Stimulated activated memory B cell treated with anti-CD40 and anti-IgM and Interleukin-4, amounts not matched to agents 10 μg/mL and 1 μg/mL and 100 μg/mL, for 72 hours (primary cell): ENCODE measurements around the gene MPI.
A peak's percentile ranks its signal among the peaks of the same experiment; 100 is the strongest.

Experiments
- ATAC-seq: fragments of 150-1000 bp; cut with Tn5 transposase; 2 replicates; pipeline ENCODE4 v1.10.0; 2021
- H3K27ac Mint-ChIP-seq: one replicate; pipeline ENCODE4 v1.8.0; 2022; ENCODE audit warnings: mild to moderate bottlenecking, mixed read lengths
- H3K27me3 Mint-ChIP-seq: one replicate; pipeline ENCODE4 v1.8.0; 2022; ENCODE audit warnings: mixed read lengths
- H3K36me3 Mint-ChIP-seq: one replicate; pipeline ENCODE4 v1.8.0; 2022; ENCODE audit warnings: mixed read lengths
- H3K4me1 Mint-ChIP-seq: one replicate; pipeline ENCODE4 v1.8.0; 2022; ENCODE audit warnings: mixed read lengths
- H3K4me3 Mint-ChIP-seq: one replicate; pipeline ENCODE4 v1.8.0; 2022; ENCODE audit warnings: mild to moderate bottlenecking, moderate library complexity, mixed read lengths
- H3K9me3 Mint-ChIP-seq: one replicate; pipeline ENCODE4 v1.8.0; 2022; ENCODE audit warnings: mixed read lengths

Gene MPI

GRCh38 chr15:74855857-74856256 is 34.0 kb upstream of the MPI start:
- H3K9me3 Mint-ChIP-seq, result no peaks in the 10 kb centered on the region
- peak overlapping the region; percentile 92 for H3K27ac Mint-ChIP-seq

GRCh38 chr15:74856537-74856936 is 33.3 kb upstream of the MPI start:
- ATAC-seq, result no peak
- Mint-ChIP-seq H3K9me3 (no peaks in the 10 kb centered on the region), H3K27me3 (no peaks in the 10 kb centered on the region), H3K36me3 (peaks cover 23% of the 10 kb centered on the region), H3K4me3 (peak overlapping the region; percentile 49), H3K27ac (peak overlapping the region; percentile 92), H3K4me1 (peaks cover 61% of the 10 kb centered on the region)

More at GRCh38 chr15:74855857-74856256, 34.0 kb upstream of the MPI start:
- Mint-ChIP-seq H3K4me3 (peak overlapping the region; percentile 55), H3K36me3 (peaks cover 30% of the 10 kb centered on the region), H3K27me3 (no peaks in the 10 kb centered on the region), H3K4me1 (peaks cover 61% of the 10 kb centered on the region)
- no peak for ATAC-seq

- Mint-ChIP-seq H3K27me3 (no peaks in the 10 kb centered on the region), H3K4me1 (peaks cover 61% of the 10 kb centered on the region), H3K4me3 (peak overlapping the region; percentile 49), H3K36me3 (peaks cover 17% of the 10 kb centered on the region), H3K27ac (peak overlapping the region; percentile 92), H3K9me3 (no peaks in the 10 kb centered on the region)
- ATAC-seq, result peak; percentile 93
Measured at GRCh38 chr15:74857082-74857655, 32.7 kb upstream of the MPI start.

- Mint-ChIP-seq H3K27me3 (no peaks in the 10 kb centered on the region), H3K27ac (peak overlapping the region; percentile 92), H3K4me3 (peak overlapping the region; percentile 46), H3K4me1 (peaks cover 61% of the 10 kb centered on the region), H3K36me3 (peaks cover 13% of the 10 kb centered on the region), H3K9me3 (no peaks in the 10 kb centered on the region)
- peak; percentile 89 for ATAC-seq
Measured at GRCh38 chr15:74857671-74858368, 32.0 kb upstream of the MPI start.

GRCh38 chr15:74858369-74858740 is 31.5 kb upstream of the MPI start:
- ATAC-seq, result no peak
- no peaks in the 10 kb centered on the region for H3K27me3 Mint-ChIP-seq
- peak overlapping the region; percentile 46 for H3K4me3 Mint-ChIP-seq
- H3K9me3 Mint-ChIP-seq, result no peaks in the 10 kb centered on the region
- peak overlapping the region; percentile 92 for H3K27ac Mint-ChIP-seq
- peaks cover 10% of the 10 kb centered on the region for H3K36me3 Mint-ChIP-seq
- H3K4me1 Mint-ChIP-seq, result peaks cover 58% of the 10 kb centered on the region

GRCh38 chr15:74863239-74864056 is 26.4 kb upstream of the MPI start:
- Mint-ChIP-seq H3K4me3 (no peak overlapping the region), H3K27me3 (no peaks in the 10 kb centered on the region), H3K4me1 (peaks cover 65% of the 10 kb centered on the region), H3K36me3 (peaks cover 44% of the 10 kb centered on the region), H3K9me3 (no peaks in the 10 kb centered on the region), H3K27ac (peak overlapping the region; percentile 38)
- ATAC-seq, result no peak

- H3K4me1 Mint-ChIP-seq, result peaks cover 61% of the 10 kb centered on the region
- ATAC-seq, result no peak
- no peaks in the 10 kb centered on the region for H3K9me3 Mint-ChIP-seq
- H3K27me3 Mint-ChIP-seq, result no peaks in the 10 kb centered on the region
- no peak overlapping the region for H3K4me3 Mint-ChIP-seq
- H3K27ac Mint-ChIP-seq, result peak overlapping the region; percentile 38
- H3K36me3 Mint-ChIP-seq, result peaks cover 42% of the 10 kb centered on the region
Measured at GRCh38 chr15:74864296-74864695, 25.5 kb upstream of the MPI start.

GRCh38 chr15:74865316-74865715 is 24.5 kb upstream of the MPI start:
- H3K4me3 Mint-ChIP-seq, result no peak overlapping the region
- ATAC-seq, result no peak
- no peaks in the 10 kb centered on the region for H3K27me3 Mint-ChIP-seq
- no peaks in the 10 kb centered on the region for H3K9me3 Mint-ChIP-seq
- peaks cover 50% of the 10 kb centered on the region for H3K36me3 Mint-ChIP-seq
- H3K27ac Mint-ChIP-seq, result peak overlapping the region; percentile 42
- peaks cover 64% of the 10 kb centered on the region for H3K4me1 Mint-ChIP-seq

GRCh38 chr15:74866090-74866489 is 23.8 kb upstream of the MPI start:
- H3K36me3 Mint-ChIP-seq, result peaks cover 53% of the 10 kb centered on the region
- no peaks in the 10 kb centered on the region for H3K27me3 Mint-ChIP-seq
- ATAC-seq, result no peak
- H3K27ac Mint-ChIP-seq, result peak overlapping the region; percentile 42
- H3K4me3 Mint-ChIP-seq, result no peak overlapping the region
- peaks cover 72% of the 10 kb centered on the region for H3K4me1 Mint-ChIP-seq
- H3K9me3 Mint-ChIP-seq, result no peaks in the 10 kb centered on the region

GRCh38 chr15:74867466-74868038 is 22.3 kb upstream of the MPI start:
- Mint-ChIP-seq H3K27ac (peak overlapping the region; percentile 59), H3K9me3 (no peaks in the 10 kb centered on the region), H3K36me3 (peaks cover 57% of the 10 kb centered on the region), H3K4me3 (no peak overlapping the region), H3K4me1 (peaks cover 83% of the 10 kb centered on the region), H3K27me3 (no peaks in the 10 kb centered on the region)
- no peak for ATAC-seq

- peaks cover 87% of the 10 kb centered on the region for H3K4me1 Mint-ChIP-seq
- peak overlapping the region; percentile 59 for H3K27ac Mint-ChIP-seq
- peak overlapping the region; percentile 13 for H3K4me3 Mint-ChIP-seq
- H3K27me3 Mint-ChIP-seq, result no peaks in the 10 kb centered on the region
- no peaks in the 10 kb centered on the region for H3K9me3 Mint-ChIP-seq
- H3K36me3 Mint-ChIP-seq, result peaks cover 62% of the 10 kb centered on the region
- no peak for ATAC-seq
Measured at GRCh38 chr15:74868059-74868458, 21.8 kb upstream of the MPI start.

- Mint-ChIP-seq H3K27me3 (no peaks in the 10 kb centered on the region), H3K27ac (peak overlapping the region; percentile 98), H3K4me1 (peaks cover 86% of the 10 kb centered on the region), H3K36me3 (peaks cover 53% of the 10 kb centered on the region), H3K9me3 (no peaks in the 10 kb centered on the region), H3K4me3 (peak overlapping the region; percentile 99)
- no peak for ATAC-seq
Measured at GRCh38 chr15:74869372-74869725, 20.5 kb upstream of the MPI start.

GRCh38 chr15:74869726-74870407 is 20.0 kb upstream of the MPI start:
- Mint-ChIP-seq H3K4me1 (peaks cover 83% of the 10 kb centered on the region), H3K4me3 (peak overlapping the region; percentile 99), H3K27me3 (no peaks in the 10 kb centered on the region), H3K36me3 (peaks cover 50% of the 10 kb centered on the region), H3K9me3 (no peaks in the 10 kb centered on the region), H3K27ac (peak overlapping the region; percentile 98)
- ATAC-seq, result peak; percentile 84

- Mint-ChIP-seq H3K4me3 (peak overlapping the region; percentile 99), H3K9me3 (no peaks in the 10 kb centered on the region), H3K36me3 (peaks cover 45% of the 10 kb centered on the region), H3K27ac (peak overlapping the region; percentile 98), H3K27me3 (no peaks in the 10 kb centered on the region), H3K4me1 (peaks cover 75% of the 10 kb centered on the region)
- ATAC-seq, result no peak
Measured at GRCh38 chr15:74870436-74871215, 19.2 kb upstream of the MPI start.
